Measurements from ENCODE around the gene ARPC4. TPM values are rescaled to one million over a fixed set of nuclear protein-coding genes. Genes with fewer than 3 reads are reported as not detected.

Gene ARPC4
- total and polyA plus RNA-seq, 2 donors (not counting 3 experiments of a cell fraction or from before 2014, with no cell fraction given) = 181 to 197 TPM

DNA sequence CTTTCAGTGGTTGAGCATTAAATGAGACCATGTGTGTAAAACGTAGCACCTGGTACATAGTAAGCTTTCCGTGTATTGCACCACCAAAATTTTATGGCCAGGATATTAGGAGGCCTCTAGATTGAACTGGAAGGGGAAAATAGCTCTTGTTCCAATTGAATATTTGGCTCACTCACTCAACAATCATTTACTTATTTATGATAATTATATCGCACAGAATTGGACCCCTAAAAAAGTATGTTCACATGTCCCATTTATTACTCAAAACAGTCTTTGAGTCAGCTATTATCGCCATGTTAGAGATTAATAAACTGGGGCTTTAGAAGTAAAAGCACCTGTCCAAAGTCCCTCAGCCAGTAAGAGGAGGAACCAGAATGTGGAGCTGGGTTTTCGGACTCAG lies 12.1 kb downstream of the ARPC4 start:
- peaks cover 31 to 46% of the 10 kb centered on the region in 2 experiments for H3K36me3 ChIP-seq (ENCODE audit: control insufficient read depth in 2 of 2, extremely low read depth in 1 of 2, insufficient read depth in 2 of 2, low read length in 2 of 2)
- DNase-seq (ENCODE audit: low read depth, low spot score) (no peak), FAIRE-seq (no peak)
- ChIA-PET POLR2A (no interaction called here), CTCF (interaction anchor here (1.0 to 2.4 kb wide), 3 partner anchors 12 to 141 kb away, joined by 3 to 10 read pairs (median 4); partner anchors contain the start of gene ARPC4)
- no peak overlapping the region for H3K4me3 ChIP-seq (replicated peaks in 1 of 3; ENCODE audit: insufficient read depth in 1 of 3, low read depth in 1 of 3, low read length in 3 of 3)
- TF ChIP-seq FOS (IDR thresholded peaks at IDR 0.05; ENCODE audit: borderline replicate concordance, insufficient read depth, low read length) = no peak
- TF ChIP-seq POLR2AphosphoS5 (IDR thresholded peaks at IDR 0.05; ENCODE audit: insufficient read depth, low read depth, low read length) = no peak
- TF ChIP-seq, protein P1, sequence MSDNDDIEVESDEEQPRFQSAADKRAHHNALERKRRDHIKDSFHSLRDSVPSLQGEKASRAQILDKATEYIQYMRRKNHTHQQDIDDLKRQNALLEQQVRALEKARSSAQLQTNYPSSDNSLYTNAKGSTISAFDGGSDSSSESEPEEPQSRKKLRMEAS (IDR thresholded peaks at IDR 0.05; ENCODE audit: insufficient read depth, insufficient read length) = no peak
- TF ChIP-seq, protein P2, sequence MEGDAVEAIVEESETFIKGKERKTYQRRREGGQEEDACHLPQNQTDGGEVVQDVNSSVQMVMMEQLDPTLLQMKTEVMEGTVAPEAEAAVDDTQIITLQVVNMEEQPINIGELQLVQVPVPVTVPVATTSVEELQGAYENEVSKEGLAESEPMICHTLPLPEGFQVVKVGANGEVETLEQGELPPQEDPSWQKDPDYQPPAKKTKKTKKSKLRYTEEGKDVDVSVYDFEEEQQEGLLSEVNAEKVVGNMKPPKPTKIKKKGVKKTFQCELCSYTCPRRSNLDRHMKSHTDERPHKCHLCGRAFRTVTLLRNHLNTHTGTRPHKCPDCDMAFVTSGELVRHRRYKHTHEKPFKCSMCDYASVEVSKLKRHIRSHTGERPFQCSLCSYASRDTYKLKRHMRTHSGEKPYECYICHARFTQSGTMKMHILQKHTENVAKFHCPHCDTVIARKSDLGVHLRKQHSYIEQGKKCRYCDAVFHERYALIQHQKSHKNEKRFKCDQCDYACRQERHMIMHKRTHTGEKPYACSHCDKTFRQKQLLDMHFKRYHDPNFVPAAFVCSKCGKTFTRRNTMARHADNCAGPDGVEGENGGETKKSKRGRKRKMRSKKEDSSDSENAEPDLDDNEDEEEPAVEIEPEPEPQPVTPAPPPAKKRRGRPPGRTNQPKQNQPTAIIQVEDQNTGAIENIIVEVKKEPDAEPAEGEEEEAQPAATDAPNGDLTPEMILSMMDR (IDR thresholded peaks at IDR 0.05; ENCODE audit: extremely low read depth in 1 of 2, insufficient read depth in 1 of 2, low read depth in 1 of 2, low read length in 2 of 2) = no peak
- no peak for TF ChIP-seq MYC (IDR thresholded peaks at IDR 0.05; ENCODE audit: low read depth, low read length)
- no peak for TF ChIP-seq JUN (IDR thresholded peaks at IDR 0.05; ENCODE audit: borderline replicate concordance, insufficient read depth, insufficient read length, low read depth)
- TF ChIP-seq EZH2 (IDR thresholded peaks at IDR 0.05; ENCODE audit: borderline replicate concordance, low read depth, low read length, severe bottlenecking) = no peak
- no peak for TF ChIP-seq POLR2A (IDR thresholded peaks at IDR 0.05; ENCODE audit: low read depth, low read length)
- peaks cover 4% of the 10 kb centered on the region for H3K4me1 ChIP-seq (ENCODE audit: control insufficient read depth, extremely low read depth, insufficient read depth, low read length)
- H3K9me3 ChIP-seq (replicated peaks; ENCODE audit: control insufficient read depth, insufficient read depth, low read length) = no peaks in the 10 kb centered on the region
- H3K27ac ChIP-seq (ENCODE audit: insufficient read depth, low read depth, low read length) = no peak overlapping the region
- H3K9me1 ChIP-seq (replicated peaks; ENCODE audit: control insufficient read depth, extremely low read depth, insufficient read depth, low read length) = no peaks in the 10 kb centered on the region
- intact Hi-C loops (cut with micrococcal nuclease) = loop anchor here (10.0 kb wide), 1 partner anchor 300 kb away; no protein-coding TSS in a partner anchor
- H4K20me1 ChIP-seq (replicated peaks; ENCODE audit: control insufficient read depth, extremely low read depth, insufficient read depth, low read length) = no peaks in the 10 kb centered on the region
- dilution Hi-C loops (cut with MboI; ENCODE audit: extremely low pct_ligation_motif_present, low sequenced_read_pairs) = no loop called here
- no peaks in the 10 kb centered on the region for H3K27me3 ChIP-seq (ENCODE audit: control insufficient read depth in 2 of 2, insufficient read depth in 2 of 2, low read length in 2 of 2)
- H3K4me2 ChIP-seq (ENCODE audit: insufficient read depth, low read length) = no peak overlapping the region
- no peak overlapping the region for H3K9ac ChIP-seq (replicated peaks; ENCODE audit: extremely low read depth, insufficient read depth, low read length)
- no peaks in the 10 kb centered on the region for H3K79me2 ChIP-seq (ENCODE audit: control insufficient read depth, insufficient read depth, low read length)
- H2AFZ ChIP-seq (ENCODE audit: low read depth, low read length) = no peak overlapping the region
- no TSS peak for BruUV-seq (replicated peaks)
